GM12878 (cell line): ENCODE measurements around the gene TNFSF9. TPM values are rescaled to one million over a fixed set of nuclear protein-coding genes. Genes with fewer than 3 reads are reported as not detected.

Source experiments
- ATAC-seq: fragments of 200-7000 bp; cut with Tn5 transposase; 3 replicates; pipeline ENCODE4 v1.9.1; 2020; ENCODE audit warnings: mild to moderate bottlenecking, moderate library complexity
- BruUV-seq: library from RNA; stranded (reverse); fragments of 400-500 nt; replicated peaks from 2 replicates; lab custom pipeline; 2021; lab: Mats Ljungman, UMichigan
- CTCF ChIA-PET: fragments of 300-600 bp; sonication (Branson Sonifier 250); formaldehyde crosslinking; extraction: SDS; loops from one replicate; lab custom pipeline; 2021; ENCODE audit warnings: inconsistent platforms; lab: Yijun Ruan, JAX
- POLR2A ChIA-PET: fragments of 350-600 bp; formaldehyde crosslinking; extraction: SDS; loops from one replicate; lab custom pipeline; 2021; ENCODE audit warnings: inconsistent platforms; lab: Charles Lee
- RAD21 ChIA-PET: fragments of 300-600 bp; sonication (Branson Sonifier 250); formaldehyde crosslinking; loops from one replicate; lab custom pipeline; 2023; ENCODE audit warnings: antibody characterized with exemption; ENCODE audit not compliant: unreplicated experiment; lab: Charles Lee
- SMC1A ChIA-PET: fragments of 300-600 bp; sonication (Branson Sonifier 250); formaldehyde crosslinking; loops from one replicate; lab custom pipeline; 2023; ENCODE audit not compliant: unreplicated experiment, uncharacterized antibody; lab: Charles Lee
- DNase-seq: peaks from one replicate; pipeline ENCODE4 v3.0.0-alpha.2; 2011; ENCODE audit warnings: low read depth, low spot score
- FAIRE-seq: peaks from 3 replicates; lab custom pipeline; 2011; peaks lifted over from hg19 to GRCh38; lab: Jason Lieb, UNC
- H2AFZ ChIP-seq: 2 replicates; pipeline ENCODE4 v1.6.0; 2011; ENCODE audit warnings: low read depth, low read length, control low read depth; ENCODE audit not compliant: control insufficient read depth
- H3K27ac ChIP-seq: 2 replicates; pipeline ENCODE4 v1.5.1; 2011; ENCODE audit warnings: control low read depth; ENCODE audit not compliant: control insufficient read depth, insufficient read depth
- H3K27me3 ChIP-seq, 2 experiments: replicated peaks in 1 of 2; 2 replicates each; pipeline versions ENCODE4 v1.6.0 to v1.6.1; 2011; ENCODE audit warnings: low read length in 1 of 2; ENCODE audit not compliant: control insufficient read depth in 2 of 2, insufficient read depth in 2 of 2
- H3K36me3 ChIP-seq, 2 experiments: 2 replicates each; pipeline ENCODE4 v1.5.1; 2011; ENCODE audit warnings: low read length in 1 of 2; ENCODE audit not compliant: control insufficient read depth in 2 of 2, insufficient read depth in 2 of 2
- H3K4me1 ChIP-seq: 2 replicates; pipeline ENCODE4 v1.6.1; 2011; ENCODE audit warnings: mild to moderate bottlenecking, low read length, moderate library complexity, mixed read lengths; ENCODE audit not compliant: control insufficient read depth, insufficient read depth
- H3K4me2 ChIP-seq: 2 replicates; pipeline ENCODE4 v1.6.0; 2011; ENCODE audit warnings: control low read depth; ENCODE audit not compliant: control insufficient read depth, insufficient read depth
- H3K4me3 ChIP-seq: fragments of 200-600 bp; sonication (generic); 2 replicates; pipeline ENCODE4 v1.5.1; 2016
- H3K79me2 ChIP-seq: 2 replicates; pipeline ENCODE4 v1.6.0; 2011; ENCODE audit warnings: low read length; ENCODE audit not compliant: control insufficient read depth, insufficient read depth
- H3K9ac ChIP-seq: 2 replicates; pipeline ENCODE4 v1.8.0; 2011; ENCODE audit warnings: low read length, control low read depth, mixed read lengths; ENCODE audit not compliant: control insufficient read depth, insufficient read depth
- H3K9me3 ChIP-seq: replicated peaks from 3 replicates; pipeline ENCODE4 v1.5.1; 2011; ENCODE audit warnings: mild to moderate bottlenecking, low read length; ENCODE audit not compliant: control insufficient read depth, insufficient read depth
- H4K20me1 ChIP-seq: 2 replicates; pipeline ENCODE4 v1.6.0; 2011; ENCODE audit not compliant: control insufficient read depth, insufficient read depth
- CBX5 ChIP-seq: sonication (generic); IDR thresholded peaks from 2 replicates; pipeline ENCODE4 v1.6.1; 2016; ENCODE audit warnings: low read depth, moderate library complexity, mild to moderate bottlenecking, inconsistent platforms
- FOXM1 ChIP-seq: IDR thresholded peaks from 2 replicates; pipeline ENCODE4 v1.6.1; 2012; ENCODE audit warnings: low read depth, mild to moderate bottlenecking, inconsistent platforms, low read length, moderate library complexity
- HDGF ChIP-seq: fragments of 450-650 bp; IDR thresholded peaks from 2 replicates; pipeline ENCODE4 v1.6.1; 2016; ENCODE audit warnings: antibody characterized with exemption
- IRF4 ChIP-seq: IDR thresholded peaks from 2 replicates; pipeline ENCODE4 v1.6.1; 2011; ENCODE audit warnings: low read depth, low read length
- MTA2 ChIP-seq: fragments of 450-650 bp; IDR thresholded peaks from 2 replicates; pipeline ENCODE4 v1.6.1; 2016; ENCODE audit warnings: low read depth, mild to moderate bottlenecking, moderate library complexity
- SIX5 ChIP-seq: IDR thresholded peaks from 2 replicates; pipeline ENCODE4 v1.6.1; 2011; ENCODE audit warnings: mild to moderate bottlenecking, low read depth, low read length, moderate library complexity; ENCODE audit not compliant: severe bottlenecking
- ZNF384 ChIP-seq: IDR thresholded peaks from 2 replicates; pipeline ENCODE4 v1.6.1; 2012; ENCODE audit warnings: low read depth, mild to moderate bottlenecking, low read length, improper control_type of control experiment, borderline replicate concordance
- WGBS: methylation state at CpG from one replicate; pipeline ENCODE4 v1.1.6; 2016; ENCODE audit warnings: low lambda C conversion rate; ENCODE audit not compliant: insufficient replicate concordance, insufficient coverage; ENCODE audit errors: missing lambda C conversion rate; 5-methylcytosine and 5-hydroxymethylcytosine counted together
- in situ Hi-C: fragments of 300-500 bp; cut with MboI; formaldehyde crosslinking; loops from 9 replicates; pipeline ENCODE4 v1.14.3; 2018; ENCODE audit warnings: mixed read lengths
- intact Hi-C: fragments of 100-400 bp; cut with micrococcal nuclease; formaldehyde crosslinking; loops from one replicate; pipeline ENCODE4 v1.14.2; 2022; ENCODE audit not compliant: unreplicated experiment
- polyA plus RNA-seq, 11 experiments: library from polyadenylated mRNA; depleted of rRNA in 4 of 11; unstranded in 6 of 11; stranded (reverse) in 5 of 11; fragments of >200 nt; fragmentation: Nextera tagmentation in 4 of 11; fragmentation: Illumina TruSeq in 1 of 11; extraction: Ambion mirVana in 4 of 11; extraction: Trizol in 1 of 11; gene quantifications; 1 replicate in 1 of 11; 2 replicates in 10 of 11; pipeline versions ENCODE4 v1.2.1 to v1.2.3, GENCODE V29; 2011 to 2016; ENCODE audit warnings: inconsistent platforms in 2 of 11, missing spikeins in 2 of 11, low read depth in 1 of 11
- total RNA-seq, 4 experiments: library from RNA; depleted of rRNA in 3 of 4; stranded (reverse); fragments of >200 nt in 3 of 4; fragmentation: Illumina TruSeq in 1 of 4; extraction: Trizol in 1 of 4; gene quantifications; 2 replicates each; pipeline versions ENCODE4 v1.2.1 to v1.2.3, GENCODE V29; 2013 to 2021
- TF ChIP-seq, protein P1 (sequence below): IDR thresholded peaks from 2 replicates; pipeline ENCODE4 v1.6.1; 2011; ENCODE audit warnings: borderline replicate concordance, low read depth, mild to moderate bottlenecking, moderate library complexity, mixed read lengths, low read length; ENCODE audit not compliant: insufficient read depth; ENCODE audit errors: extremely low read length
- TF ChIP-seq, protein P2 (sequence below): fragments of 450-650 bp; IDR thresholded peaks from 2 replicates; pipeline ENCODE4 v1.6.1; 2017; ENCODE audit warnings: borderline replicate concordance
- TF ChIP-seq, protein P3 (sequence below): fragments of 450-650 bp; IDR thresholded peaks from 2 replicates; pipeline ENCODE4 v1.6.1; 2017; ENCODE audit warnings: low read depth, mild to moderate bottlenecking, moderate library complexity

TNFSF9 gene
- total and polyA plus RNA-seq, 10 of the 15 experiments (the other 5 are each of a cell fraction or from before 2014, with no cell fraction given), result 6.2 to 75.3 (median 22.1) TPM

DNA sequence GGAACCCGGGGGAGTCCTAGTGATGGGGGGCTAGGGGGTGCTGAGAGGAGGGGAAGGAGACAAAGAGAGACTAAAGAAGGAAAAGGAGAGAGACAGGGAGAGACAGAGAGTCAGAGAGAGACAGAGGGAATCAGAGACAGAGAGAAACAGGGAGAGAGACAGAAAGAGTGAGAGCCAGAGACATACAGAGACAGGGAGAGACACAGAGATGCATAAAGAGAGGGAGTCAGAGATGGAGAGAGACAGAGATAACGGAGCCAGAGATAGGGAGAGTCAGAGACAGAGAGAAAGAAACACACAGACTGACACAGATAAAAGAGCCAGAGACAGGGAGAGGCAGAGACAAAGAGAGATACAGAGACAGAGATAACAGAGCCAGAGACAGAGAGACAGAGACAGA is 1.5 kb upstream of the TNFSF9 start:
- H3K4me1 ChIP-seq, result peaks cover 28% of the 10 kb centered on the region
- ChIA-PET RAD21 (interaction anchor here (1.9 kb wide), 2 partner anchors 12 to 72 kb away, joined by 14 to 15 read pairs; no protein-coding TSS in a partner anchor), CTCF (no interaction called here), POLR2A (interaction anchor here (0.6 to 1.4 kb wide), 2 partner anchors 9 to 62 kb away, joined by 3 read pairs; partner anchors contain the start of gene CD70), SMC1A (no interaction called here)
- BruUV-seq, result no TSS peak
- H3K4me3 ChIP-seq, result peak overlapping the region; percentile 99
- no peak for ATAC-seq
- H3K9me3 ChIP-seq, result no peaks in the 10 kb centered on the region
- peak overlapping the region; percentile 83 for H3K27ac ChIP-seq
- no peak for FAIRE-seq
- no peak for DNase-seq
- no peaks in the 10 kb centered on the region for H4K20me1 ChIP-seq
- intact Hi-C loops, result loop anchor here (2.0 kb wide), 1 partner anchor 71 kb away; no protein-coding TSS in a partner anchor
- in situ Hi-C loops, result loop anchor here (10.0 kb wide), 1 partner anchor 1175 kb away; the partner anchor contains the start of gene FCER2
- no peak overlapping the region for H2AFZ ChIP-seq
- WGBS, result 0% methylated on average over 1 of the region's 2 CpGs
- H3K4me2 ChIP-seq, result peak overlapping the region; percentile 73
- H3K9ac ChIP-seq, result peak overlapping the region; percentile 74; the same call in 1 of the 2 replicates
- TF ChIP-seq, protein P1, sequence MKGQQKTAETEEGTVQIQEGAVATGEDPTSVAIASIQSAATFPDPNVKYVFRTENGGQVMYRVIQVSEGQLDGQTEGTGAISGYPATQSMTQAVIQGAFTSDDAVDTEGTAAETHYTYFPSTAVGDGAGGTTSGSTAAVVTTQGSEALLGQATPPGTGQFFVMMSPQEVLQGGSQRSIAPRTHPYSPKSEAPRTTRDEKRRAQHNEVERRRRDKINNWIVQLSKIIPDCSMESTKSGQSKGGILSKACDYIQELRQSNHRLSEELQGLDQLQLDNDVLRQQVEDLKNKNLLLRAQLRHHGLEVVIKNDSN, result no peak
- TF ChIP-seq CBX5, result no peak
- 0 out of 2 replicates have a peak, but pooled peaks have one; percentile 22 for TF ChIP-seq HDGF
- no peaks in the 10 kb centered on the region for H3K27me3 ChIP-seq
- peaks cover 0 to 2% of the 10 kb centered on the region in 2 experiments; a peak in 1 of 4 replicates for H3K36me3 ChIP-seq
- H3K79me2 ChIP-seq, result peaks cover 50% of the 10 kb centered on the region

DNA sequence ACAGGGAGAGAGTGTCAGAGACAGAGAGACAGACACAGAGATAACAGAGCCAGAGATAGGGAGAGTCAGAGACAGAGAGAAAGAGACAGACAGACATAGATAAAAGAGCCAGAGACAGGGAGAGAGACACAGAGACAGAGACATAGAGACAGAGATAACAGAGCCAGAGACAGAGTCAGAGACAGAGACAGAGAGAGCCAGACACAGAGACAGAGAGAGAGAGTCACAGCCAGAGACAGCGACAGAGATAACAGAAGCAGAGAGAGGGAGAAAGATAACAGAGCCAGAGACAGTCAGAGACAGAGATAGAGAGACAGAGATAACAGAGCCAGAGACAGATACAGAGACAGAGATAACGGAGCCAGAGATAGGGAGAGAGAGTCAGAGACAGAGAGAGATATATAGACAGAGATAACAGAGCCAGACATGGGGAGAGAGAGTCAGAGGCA is 865 bp upstream of the TNFSF9 start:
- Histone ChIP-seq H3K9me3 (no peaks in the 10 kb centered on the region; the same call in 2 of the 3 replicates), H3K9ac (peak overlapping the region; percentile 99; the same call in 1 of the 2 replicates), H2AFZ (no peak overlapping the region), H3K27ac (peak overlapping the region; percentile 83), H3K4me2 (peak overlapping the region; percentile 73), H4K20me1 (no peaks in the 10 kb centered on the region), H3K4me3 (peak overlapping the region; percentile 99), H3K4me1 (peaks cover 32% of the 10 kb centered on the region), H3K79me2 (peaks cover 55% of the 10 kb centered on the region), H3K36me3 (peaks cover 0 to 7% of the 10 kb centered on the region in 2 experiments; a peak in 2 of 4 replicates), H3K27me3 (no peaks in the 10 kb centered on the region)
- no TSS peak for BruUV-seq
- SMC1A ChIA-PET, result interaction anchor here (0.7 to 1.1 kb wide), 2 partner anchors 57 to 71 kb away, joined by 3 to 7 read pairs; no protein-coding TSS in a partner anchor
- WGBS, result 41% methylated on average over 2 of the region's 2 CpGs
- RAD21 ChIA-PET, result interaction anchor here (0.7 to 1.5 kb wide), 5 partner anchors 13 to 58 kb away, joined by 3 to 16 read pairs (median 7); no protein-coding TSS in a partner anchor
- FAIRE-seq, result peak; percentile 64
- DNase-seq, result no peak
- intact Hi-C loops, result loop anchor here (2.0 kb wide), 1 partner anchor 71 kb away; no protein-coding TSS in a partner anchor
- CTCF ChIA-PET, result no interaction called here
- POLR2A ChIA-PET, result interaction anchor here (1.0 to 2.4 kb wide), 6 partner anchors 8 to 58 kb away, joined by 4 to 23 read pairs (median 7); no protein-coding TSS in a partner anchor
- ATAC-seq, result no peak
- in situ Hi-C loops, result loop anchor here (10.0 kb wide), 1 partner anchor 1175 kb away; the partner anchor contains the start of gene FCER2
- TF ChIP-seq SIX5 (no peak), MTA2 (no peak), IRF4 (no peak), ZNF384 (no peak), FOXM1 (no peak)
- TF ChIP-seq, protein P1, result no peak
- TF ChIP-seq, protein P2, sequence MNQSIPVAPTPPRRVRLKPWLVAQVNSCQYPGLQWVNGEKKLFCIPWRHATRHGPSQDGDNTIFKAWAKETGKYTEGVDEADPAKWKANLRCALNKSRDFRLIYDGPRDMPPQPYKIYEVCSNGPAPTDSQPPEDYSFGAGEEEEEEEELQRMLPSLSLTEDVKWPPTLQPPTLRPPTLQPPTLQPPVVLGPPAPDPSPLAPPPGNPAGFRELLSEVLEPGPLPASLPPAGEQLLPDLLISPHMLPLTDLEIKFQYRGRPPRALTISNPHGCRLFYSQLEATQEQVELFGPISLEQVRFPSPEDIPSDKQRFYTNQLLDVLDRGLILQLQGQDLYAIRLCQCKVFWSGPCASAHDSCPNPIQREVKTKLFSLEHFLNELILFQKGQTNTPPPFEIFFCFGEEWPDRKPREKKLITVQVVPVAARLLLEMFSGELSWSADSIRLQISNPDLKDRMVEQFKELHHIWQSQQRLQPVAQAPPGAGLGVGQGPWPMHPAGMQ, result no peak
- TF ChIP-seq, protein P3, sequence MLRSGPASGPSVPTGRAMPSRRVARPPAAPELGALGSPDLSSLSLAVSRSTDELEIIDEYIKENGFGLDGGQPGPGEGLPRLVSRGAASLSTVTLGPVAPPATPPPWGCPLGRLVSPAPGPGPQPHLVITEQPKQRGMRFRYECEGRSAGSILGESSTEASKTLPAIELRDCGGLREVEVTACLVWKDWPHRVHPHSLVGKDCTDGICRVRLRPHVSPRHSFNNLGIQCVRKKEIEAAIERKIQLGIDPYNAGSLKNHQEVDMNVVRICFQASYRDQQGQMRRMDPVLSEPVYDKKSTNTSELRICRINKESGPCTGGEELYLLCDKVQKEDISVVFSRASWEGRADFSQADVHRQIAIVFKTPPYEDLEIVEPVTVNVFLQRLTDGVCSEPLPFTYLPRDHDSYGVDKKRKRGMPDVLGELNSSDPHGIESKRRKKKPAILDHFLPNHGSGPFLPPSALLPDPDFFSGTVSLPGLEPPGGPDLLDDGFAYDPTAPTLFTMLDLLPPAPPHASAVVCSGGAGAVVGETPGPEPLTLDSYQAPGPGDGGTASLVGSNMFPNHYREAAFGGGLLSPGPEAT, result no peak
